SW 1271 (cell line): ENCODE measurements around the gene ALOX15.
"Not testable (repeated sequence)": the region's sequence is repeated elsewhere in the genome, so short reads cannot be mapped to it uniquely, and the experiment has no call there.

Source experiments
- DNase-seq, 2 experiments: peaks; one replicate each; lab custom pipeline; 2025; lab: John Stamatoyannopoulos, UW

Gene ALOX15, protein sequence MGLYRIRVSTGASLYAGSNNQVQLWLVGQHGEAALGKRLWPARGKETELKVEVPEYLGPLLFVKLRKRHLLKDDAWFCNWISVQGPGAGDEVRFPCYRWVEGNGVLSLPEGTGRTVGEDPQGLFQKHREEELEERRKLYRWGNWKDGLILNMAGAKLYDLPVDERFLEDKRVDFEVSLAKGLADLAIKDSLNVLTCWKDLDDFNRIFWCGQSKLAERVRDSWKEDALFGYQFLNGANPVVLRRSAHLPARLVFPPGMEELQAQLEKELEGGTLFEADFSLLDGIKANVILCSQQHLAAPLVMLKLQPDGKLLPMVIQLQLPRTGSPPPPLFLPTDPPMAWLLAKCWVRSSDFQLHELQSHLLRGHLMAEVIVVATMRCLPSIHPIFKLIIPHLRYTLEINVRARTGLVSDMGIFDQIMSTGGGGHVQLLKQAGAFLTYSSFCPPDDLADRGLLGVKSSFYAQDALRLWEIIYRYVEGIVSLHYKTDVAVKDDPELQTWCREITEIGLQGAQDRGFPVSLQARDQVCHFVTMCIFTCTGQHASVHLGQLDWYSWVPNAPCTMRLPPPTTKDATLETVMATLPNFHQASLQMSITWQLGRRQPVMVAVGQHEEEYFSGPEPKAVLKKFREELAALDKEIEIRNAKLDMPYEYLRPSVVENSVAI

DNA sequence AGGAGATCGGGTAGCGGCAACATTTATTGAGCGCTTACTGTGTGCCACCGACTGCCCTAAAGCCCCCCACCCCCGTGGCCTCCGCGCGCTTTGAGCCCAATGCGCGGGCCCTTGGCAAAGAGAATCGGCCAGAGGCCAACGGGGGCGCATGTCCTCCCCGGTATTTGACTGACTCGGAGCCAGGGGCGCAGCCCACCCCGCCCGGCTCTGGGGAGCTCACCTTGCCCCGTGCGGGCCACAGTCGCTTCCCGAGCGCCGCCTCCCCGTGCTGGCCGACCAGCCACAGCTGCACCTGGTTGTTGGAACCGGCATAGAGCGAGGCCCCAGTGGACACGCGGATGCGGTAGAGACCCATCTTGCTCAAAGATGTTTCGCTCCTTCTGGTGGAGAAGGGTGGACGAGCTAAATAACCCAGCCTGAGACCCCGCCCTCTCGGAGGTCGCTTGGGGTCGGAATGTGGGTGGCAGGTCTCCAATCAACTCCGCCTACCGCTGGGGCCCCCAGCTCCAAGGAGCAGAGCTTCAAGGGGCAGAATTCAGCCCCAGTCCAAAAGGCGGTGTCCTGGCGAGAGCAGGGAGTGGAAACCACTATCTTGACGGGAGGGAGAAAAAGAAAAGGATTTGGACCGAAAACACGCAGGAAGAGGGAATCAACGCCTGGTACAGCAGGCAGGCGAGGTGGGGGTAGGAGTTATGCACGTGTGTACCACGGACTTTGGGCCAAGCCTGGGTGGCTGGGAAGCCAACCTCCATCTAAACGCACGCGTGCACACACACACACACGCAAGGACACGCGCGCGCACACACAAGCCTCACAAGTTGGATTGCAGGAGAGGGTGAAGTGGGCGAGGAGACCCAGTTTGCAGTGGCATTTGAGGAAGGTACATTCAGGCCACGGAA lies at the start of gene ALOX15:
ALOX15 (minus strand) TSS at position 382 of the 899 bp plus-strand sequence; CDS start at position 355, 27 bp downstream.
- no peak for DNase-seq

DNA sequence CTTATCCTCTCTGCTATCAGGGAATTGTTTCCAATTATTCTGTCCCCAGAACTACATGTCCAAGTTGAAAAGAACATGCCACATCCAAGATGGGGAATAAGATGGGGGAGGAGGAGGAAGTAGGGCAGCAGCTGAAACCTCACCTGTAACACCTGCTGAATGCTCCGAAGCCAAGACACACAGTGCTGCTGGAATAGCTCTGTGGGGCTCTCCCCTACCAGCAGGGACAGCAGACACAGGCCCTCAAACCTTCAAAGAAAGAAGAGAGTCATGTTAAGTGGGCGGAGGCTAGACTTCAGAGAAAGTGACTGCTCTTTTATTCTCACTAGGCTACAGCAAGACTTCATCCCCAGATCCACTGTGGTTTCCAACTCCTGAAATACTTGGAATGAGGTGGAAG lies 49.3 kb upstream of the ALOX15 start:
- no peak for DNase-seq

- not testable (repeated sequence) for DNase-seq
Measured at GRCh38 chr17:4689872-4690271, 48.4 kb upstream of the ALOX15 start.

DNA sequence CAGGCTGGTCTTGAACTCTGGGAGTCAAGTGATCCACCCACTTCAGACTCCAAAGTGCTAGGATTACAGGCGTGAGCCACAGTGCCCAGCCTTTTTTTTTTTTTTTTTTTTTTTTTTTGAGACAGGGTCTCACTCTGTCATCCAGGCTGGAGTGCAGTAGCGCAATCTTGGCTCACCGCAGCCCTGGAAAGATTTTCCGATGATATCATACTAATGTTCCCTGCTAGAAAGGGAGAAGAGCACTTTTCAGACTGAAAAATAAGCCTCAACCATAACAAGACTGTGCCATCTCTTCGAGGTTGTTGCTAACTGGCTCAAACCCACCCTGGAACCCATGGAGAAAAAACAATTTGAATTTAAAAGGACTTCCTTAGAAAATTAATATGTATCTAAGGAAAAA lies 42.3 kb upstream of the ALOX15 start:
- DNase-seq, result not testable (repeated sequence)

- DNase-seq, result no peak
Measured at GRCh38 chr17:4679658-4680057, 38.2 kb upstream of the ALOX15 start.

GRCh38 chr17:4678448-4679026 lies 37.1 kb upstream of the ALOX15 start:
- DNase-seq, result peak; percentile 58 to 78

- no peak for DNase-seq
Measured at GRCh38 chr17:4676791-4677190, 35.3 kb upstream of the ALOX15 start.

- no peak for DNase-seq
Measured at GRCh38 chr17:4675791-4676190, 34.3 kb upstream of the ALOX15 start.

- DNase-seq, result no peak
Measured at GRCh38 chr17:4674685-4674998, 33.2 kb upstream of the ALOX15 start.

DNA sequence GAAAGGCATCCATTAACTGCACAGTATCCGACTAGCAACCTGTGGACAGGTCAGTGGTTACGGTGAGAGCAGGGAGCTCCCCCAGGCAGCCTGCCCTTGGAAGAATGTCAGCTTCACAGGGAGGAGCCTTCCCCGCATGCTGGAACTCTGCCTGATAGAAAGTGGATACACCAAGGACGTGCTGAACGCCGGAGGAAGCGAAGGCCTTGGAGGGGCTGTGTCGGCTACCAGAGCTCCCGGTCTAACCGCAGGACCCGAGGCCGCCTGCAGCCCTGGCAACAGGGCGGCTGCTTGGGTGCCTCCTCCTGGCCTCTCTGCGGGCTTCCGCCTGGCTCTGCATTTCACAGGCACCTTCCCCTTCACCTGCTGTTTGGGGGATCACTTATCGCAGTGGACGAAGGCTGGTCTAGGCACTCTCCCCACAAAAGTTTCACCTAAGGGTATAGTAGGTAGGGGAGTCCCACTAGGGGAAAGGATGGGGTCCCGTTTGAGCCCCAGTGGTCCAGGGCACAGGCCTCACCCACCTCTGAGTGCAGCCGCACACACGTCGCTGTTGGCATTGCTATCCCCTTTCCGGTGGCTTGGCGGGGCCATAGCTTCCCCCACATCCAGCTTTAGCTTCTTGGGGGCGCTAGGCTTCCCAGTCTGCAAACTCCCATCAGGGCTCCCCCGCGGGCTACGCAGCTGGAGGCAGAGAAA lies 32.7 kb upstream of the ALOX15 start:
- DNase-seq, result no peak

DNA sequence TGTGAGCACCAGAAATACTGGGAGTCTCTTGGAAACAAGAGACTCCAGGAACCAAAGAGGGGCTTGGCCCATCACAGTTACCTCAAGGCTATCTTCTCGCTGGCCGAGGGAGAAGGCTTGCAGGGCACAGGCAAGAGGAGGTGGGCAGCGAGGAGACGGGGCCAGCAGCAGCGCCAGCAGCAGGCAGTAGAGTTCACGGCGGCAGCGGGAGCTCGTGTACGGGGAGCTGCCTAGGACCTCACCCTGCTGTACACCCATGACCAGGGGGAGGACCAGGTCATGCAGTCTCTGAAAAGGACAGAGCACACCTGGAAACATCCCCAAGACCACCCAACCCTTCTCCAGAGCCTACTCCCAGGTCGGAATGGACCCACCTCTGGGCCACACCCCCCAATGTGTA lies 31.7 kb upstream of the ALOX15 start:
- no peak for DNase-seq

- DNase-seq, result no peak
Measured at GRCh38 chr17:4672751-4673150, 31.3 kb upstream of the ALOX15 start.

DNA sequence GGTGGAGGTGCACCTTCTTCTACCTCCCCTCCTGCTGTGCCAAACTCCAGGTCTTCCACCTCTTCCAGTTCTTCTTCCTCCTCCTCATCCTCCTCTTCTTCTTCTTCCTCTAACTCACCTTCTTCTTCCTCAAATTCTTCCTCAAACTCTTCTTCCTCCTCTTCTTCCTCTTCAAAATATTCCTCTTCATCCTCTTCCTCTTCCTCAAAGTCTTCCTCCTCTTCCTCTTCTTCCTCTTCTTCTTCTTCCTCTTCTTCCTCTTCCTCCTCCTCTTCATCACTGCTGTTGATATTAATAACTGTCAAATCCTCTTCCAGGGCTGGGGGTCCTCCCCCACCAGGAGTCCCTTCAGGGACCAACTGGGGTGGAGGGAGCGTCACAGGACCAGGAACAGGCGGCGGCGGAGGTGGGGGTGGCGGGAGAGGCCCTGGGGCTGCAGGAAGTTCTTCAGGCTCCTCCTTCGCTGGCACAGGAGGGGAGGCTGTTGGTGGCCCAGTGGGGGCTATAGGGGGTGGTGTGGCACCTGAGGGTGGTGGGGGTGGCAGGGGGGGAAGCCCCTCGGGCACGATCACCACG lies 30.7 kb upstream of the ALOX15 start:
- no peak for DNase-seq

GRCh38 chr17:4667166-4667565 lies 25.7 kb upstream of the ALOX15 start:
- no peak for DNase-seq

DNA sequence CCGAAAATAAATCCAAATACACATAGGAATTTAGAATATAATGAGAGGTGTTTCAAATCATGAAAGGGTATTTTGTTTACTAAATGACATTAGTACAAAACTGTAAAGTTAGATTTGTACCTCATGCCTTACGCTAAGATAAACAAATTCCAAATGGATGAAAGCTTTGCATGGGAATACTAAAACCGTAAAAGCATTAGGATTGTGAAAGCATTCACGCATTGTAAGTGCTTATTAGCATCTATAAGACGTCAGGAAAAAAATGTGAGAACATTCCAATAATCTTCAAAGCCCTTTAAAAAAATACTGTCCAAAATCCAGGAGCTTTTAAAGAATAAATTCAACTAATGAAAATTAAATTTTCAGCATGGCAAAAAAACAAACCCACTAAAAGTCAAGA lies 24.8 kb upstream of the ALOX15 start:
- no peak for DNase-seq

- no peak for DNase-seq
Measured at GRCh38 chr17:4665027-4665426, 23.5 kb upstream of the ALOX15 start.

- no peak for DNase-seq
Measured at GRCh38 chr17:4664230-4664629, 22.8 kb upstream of the ALOX15 start.

GRCh38 chr17:4663711-4664110 lies 22.2 kb upstream of the ALOX15 start:
- DNase-seq, result no peak

DNA sequence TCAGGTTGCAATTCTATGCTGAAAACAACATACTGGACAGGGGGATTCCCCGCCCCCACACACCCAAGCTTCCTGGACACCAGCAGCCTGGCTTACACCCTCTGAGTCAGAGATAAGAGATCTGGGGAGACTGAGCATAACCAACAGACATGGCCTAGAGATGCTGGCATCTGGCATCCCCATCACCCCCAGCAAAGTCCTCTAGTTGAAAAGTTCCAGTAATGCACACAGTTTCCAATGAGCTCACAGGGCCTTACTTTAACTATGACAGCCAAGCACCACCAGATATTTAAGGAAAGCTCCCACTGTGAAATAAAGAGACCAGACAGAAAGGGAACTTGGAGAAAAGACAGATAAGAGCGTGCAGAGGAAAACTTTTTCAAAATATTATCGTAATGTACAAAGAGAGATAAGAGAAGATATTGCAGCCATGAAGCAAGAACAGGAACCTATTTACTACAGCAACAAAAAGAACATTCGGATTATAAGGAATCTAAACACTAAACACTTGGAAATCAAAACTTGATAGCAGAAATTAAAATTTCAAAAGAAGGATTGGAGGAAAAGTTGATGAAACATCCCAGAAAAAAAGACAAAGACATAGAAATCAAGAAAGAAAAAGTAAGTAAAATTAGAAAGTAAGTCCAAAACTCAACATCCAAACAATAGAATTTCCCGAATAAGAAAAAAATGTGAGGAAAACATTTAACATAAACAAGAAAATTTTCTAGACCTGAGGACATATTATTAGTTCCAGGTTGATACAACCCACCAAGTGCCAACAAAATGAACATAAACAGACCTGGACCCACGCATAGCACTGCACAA lies 17.2 kb upstream of the ALOX15 start:
- no peak for DNase-seq

DNA sequence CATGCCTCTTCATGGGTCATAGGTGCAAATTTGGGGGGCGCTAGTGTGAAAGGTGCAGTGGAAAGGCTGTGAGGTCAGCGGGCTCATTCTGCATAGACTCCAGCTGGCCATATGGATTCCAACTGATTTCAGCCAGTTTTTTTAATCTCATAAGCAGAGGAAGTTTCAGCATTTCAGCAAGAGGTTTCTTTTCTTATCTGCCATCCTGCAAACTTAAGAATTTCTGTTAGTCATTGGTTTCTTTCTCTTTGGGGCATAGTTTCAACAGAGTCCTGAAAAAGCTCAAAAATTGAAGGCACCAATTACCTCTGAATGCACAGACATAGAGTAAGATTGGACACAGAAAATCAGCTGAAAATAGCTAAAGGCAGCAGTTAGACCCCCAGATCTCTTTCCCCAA lies 16.2 kb upstream of the ALOX15 start:
- DNase-seq, result no peak
